ENCODE measurements around the gene PAQR9.

PAQR9 gene

DNA sequence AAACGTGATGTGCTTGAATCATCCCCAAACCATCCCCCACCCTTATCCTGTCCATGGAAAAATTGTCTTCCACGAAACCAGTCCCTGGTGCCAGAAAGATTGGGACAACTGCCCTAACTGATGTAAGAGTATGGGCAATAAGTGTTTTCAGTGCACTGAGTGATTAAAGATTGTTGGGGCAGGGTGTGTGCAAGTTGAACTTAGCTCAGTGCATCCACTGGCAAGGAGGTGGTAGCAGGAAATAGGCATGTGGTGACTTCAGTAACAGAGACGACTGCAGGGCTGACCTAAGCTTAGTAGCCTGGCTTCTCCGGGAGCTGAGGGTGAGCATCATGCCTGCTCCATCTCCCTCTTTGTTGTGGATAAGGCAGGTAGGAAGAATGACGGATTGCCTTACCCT, 27.5 kb downstream of the PAQR9 start:
- H2AFZ ChIP-seq (ENCODE audit: low read depth, low read length) = no peak overlapping the region
- H3K27ac ChIP-seq (ENCODE audit: low read length) = no peak overlapping the region
- H3K4me2 ChIP-seq (ENCODE audit: insufficient read depth, low read length) = no peak overlapping the region
- H3K9me3 ChIP-seq (ENCODE audit: insufficient read depth, low read length, severe bottlenecking) = no peaks in the 10 kb centered on the region
- TF ChIP-seq, protein P1, sequence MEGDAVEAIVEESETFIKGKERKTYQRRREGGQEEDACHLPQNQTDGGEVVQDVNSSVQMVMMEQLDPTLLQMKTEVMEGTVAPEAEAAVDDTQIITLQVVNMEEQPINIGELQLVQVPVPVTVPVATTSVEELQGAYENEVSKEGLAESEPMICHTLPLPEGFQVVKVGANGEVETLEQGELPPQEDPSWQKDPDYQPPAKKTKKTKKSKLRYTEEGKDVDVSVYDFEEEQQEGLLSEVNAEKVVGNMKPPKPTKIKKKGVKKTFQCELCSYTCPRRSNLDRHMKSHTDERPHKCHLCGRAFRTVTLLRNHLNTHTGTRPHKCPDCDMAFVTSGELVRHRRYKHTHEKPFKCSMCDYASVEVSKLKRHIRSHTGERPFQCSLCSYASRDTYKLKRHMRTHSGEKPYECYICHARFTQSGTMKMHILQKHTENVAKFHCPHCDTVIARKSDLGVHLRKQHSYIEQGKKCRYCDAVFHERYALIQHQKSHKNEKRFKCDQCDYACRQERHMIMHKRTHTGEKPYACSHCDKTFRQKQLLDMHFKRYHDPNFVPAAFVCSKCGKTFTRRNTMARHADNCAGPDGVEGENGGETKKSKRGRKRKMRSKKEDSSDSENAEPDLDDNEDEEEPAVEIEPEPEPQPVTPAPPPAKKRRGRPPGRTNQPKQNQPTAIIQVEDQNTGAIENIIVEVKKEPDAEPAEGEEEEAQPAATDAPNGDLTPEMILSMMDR (IDR thresholded peaks at IDR 0.05; ENCODE audit: borderline replicate concordance, extremely low read depth, low read length, poor library complexity, severe bottlenecking) = no peak
- no peak for TF ChIP-seq EZH2 (IDR thresholded peaks at IDR 0.05; ENCODE audit: borderline replicate concordance, low read depth, low read length, severe bottlenecking)
- peaks cover 3% of the 10 kb centered on the region for H3K27me3 ChIP-seq (ENCODE audit: insufficient read depth, low read length, poor library complexity)
- no peak overlapping the region for H3K4me3 ChIP-seq (ENCODE audit: low read depth in 1 of 2, low read length in 2 of 2)
- no peak for ATAC-seq (ENCODE audit: insufficient read depth, low read depth)
- no peak for DNase-seq
- H3K9ac ChIP-seq (ENCODE audit: low read depth, low read length) = no peak overlapping the region
- no peaks in the 10 kb centered on the region for H3K79me2 ChIP-seq (ENCODE audit: insufficient read depth, low read length)
- H3K4me1 ChIP-seq (ENCODE audit: insufficient read depth, low read length) = no peaks in the 10 kb centered on the region
- H3K36me3 ChIP-seq (ENCODE audit: insufficient read depth, low read length) = no peaks in the 10 kb centered on the region
- H4K20me1 ChIP-seq (ENCODE audit: insufficient read depth, low read length) = no peaks in the 10 kb centered on the region

DNA sequence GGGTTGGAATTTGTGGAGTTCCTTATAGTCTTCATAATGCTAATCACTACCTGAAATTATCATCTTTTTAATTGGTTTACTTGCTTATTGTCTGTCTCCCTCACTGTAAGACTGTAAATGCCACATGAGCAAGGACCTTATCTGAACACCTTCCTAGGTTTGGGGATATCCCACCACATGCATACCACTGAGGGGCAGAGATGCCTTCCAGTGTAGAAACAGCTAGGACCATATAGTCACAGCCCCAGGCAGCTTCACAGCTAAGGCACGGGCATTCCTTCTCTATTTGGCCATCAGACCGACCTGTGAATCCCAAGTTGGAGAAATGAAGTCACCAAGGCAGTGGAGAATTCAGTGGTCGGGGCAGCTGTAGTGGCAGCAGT, 28.6 kb downstream of the PAQR9 start:
- Histone ChIP-seq H3K27ac (ENCODE audit: low read length) (no peak overlapping the region), H3K4me3 (ENCODE audit: low read depth in 1 of 2, low read length in 2 of 2) (no peak overlapping the region)

DNA sequence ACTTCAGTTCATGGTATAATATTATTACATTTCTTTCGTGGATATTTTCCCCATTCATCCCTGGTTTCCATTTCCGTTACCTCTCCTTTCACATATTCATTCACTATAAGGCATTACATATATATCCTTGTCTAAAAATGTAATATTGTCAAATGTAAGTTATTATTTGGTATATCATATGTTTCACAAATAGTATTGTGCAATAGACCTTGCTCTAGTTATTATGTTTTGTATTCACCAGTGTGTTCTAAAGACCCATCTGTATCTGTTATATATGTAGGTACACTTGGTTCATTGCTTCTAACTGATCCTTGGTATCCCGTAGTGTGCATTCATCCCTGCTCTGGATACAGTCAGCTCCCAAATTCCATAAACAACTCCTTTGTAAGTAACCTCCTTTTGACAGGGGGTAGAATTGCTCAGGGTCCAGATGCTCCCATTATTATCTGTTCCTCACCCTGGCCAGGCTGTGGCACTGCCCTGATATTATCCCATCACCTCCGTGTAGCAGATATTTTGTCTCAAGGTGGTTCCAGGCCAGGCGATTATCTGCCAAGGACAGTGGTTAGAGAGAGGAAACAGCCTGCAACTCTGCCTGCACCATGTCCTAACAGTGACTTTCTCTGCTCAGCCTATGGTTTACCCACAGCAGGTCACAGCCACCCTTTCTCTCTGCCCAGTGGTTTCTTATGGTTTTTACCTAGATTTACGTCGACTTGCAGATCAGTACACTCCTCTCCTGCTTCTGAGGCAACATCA, 29.2 kb downstream of the PAQR9 start:
- peaks cover 3% of the 10 kb centered on the region for H3K27me3 ChIP-seq (ENCODE audit: insufficient read depth, low read length, poor library complexity)
- H3K4me1 ChIP-seq (ENCODE audit: insufficient read depth, low read length) = no peaks in the 10 kb centered on the region
- H3K9me3 ChIP-seq (ENCODE audit: insufficient read depth, low read length, severe bottlenecking) = no peaks in the 10 kb centered on the region
- H3K4me3 ChIP-seq (ENCODE audit: low read depth in 1 of 2, low read length in 2 of 2) = no peak overlapping the region
- H3K36me3 ChIP-seq (ENCODE audit: insufficient read depth, low read length) = no peaks in the 10 kb centered on the region
- H3K4me2 ChIP-seq (ENCODE audit: insufficient read depth, low read length) = no peak overlapping the region
- ATAC-seq (ENCODE audit: insufficient read depth, low read depth) (no peak), DNase-seq (no peak)
- H3K79me2 ChIP-seq (ENCODE audit: insufficient read depth, low read length) = no peaks in the 10 kb centered on the region
- H3K9ac ChIP-seq (ENCODE audit: low read depth, low read length) = no peak overlapping the region
- no peak overlapping the region for H3K27ac ChIP-seq (ENCODE audit: low read length)
- no peaks in the 10 kb centered on the region for H4K20me1 ChIP-seq (ENCODE audit: insufficient read depth, low read length)
- H2AFZ ChIP-seq (ENCODE audit: low read depth, low read length) = no peak overlapping the region
- TF ChIP-seq, protein P1 (IDR thresholded peaks at IDR 0.05; ENCODE audit: borderline replicate concordance, extremely low read depth, low read length, poor library complexity, severe bottlenecking) = no peak
- TF ChIP-seq EZH2 (IDR thresholded peaks at IDR 0.05; ENCODE audit: borderline replicate concordance, low read depth, low read length, severe bottlenecking) = no peak

More for the DNA sequence above, 28.6 kb downstream of the PAQR9 start:
- ATAC-seq (ENCODE audit: insufficient read depth, low read depth) (no peak), DNase-seq (no peak)
- Histone ChIP-seq H3K9me3 (ENCODE audit: insufficient read depth, low read length, severe bottlenecking) (no peaks in the 10 kb centered on the region), H3K4me2 (ENCODE audit: insufficient read depth, low read length) (no peak overlapping the region), H3K79me2 (ENCODE audit: insufficient read depth, low read length) (no peaks in the 10 kb centered on the region), H3K9ac (ENCODE audit: low read depth, low read length) (no peak overlapping the region), H3K27me3 (ENCODE audit: insufficient read depth, low read length, poor library complexity) (peaks cover 3% of the 10 kb centered on the region), H3K36me3 (ENCODE audit: insufficient read depth, low read length) (no peaks in the 10 kb centered on the region), H4K20me1 (ENCODE audit: insufficient read depth, low read length) (no peaks in the 10 kb centered on the region), H3K4me1 (ENCODE audit: insufficient read depth, low read length) (no peaks in the 10 kb centered on the region), H2AFZ (ENCODE audit: low read depth, low read length) (no peak overlapping the region)
- TF ChIP-seq EZH2 (IDR thresholded peaks at IDR 0.05; ENCODE audit: borderline replicate concordance, low read depth, low read length, severe bottlenecking) = no peak

GRCh38 chr3:142931222-142931621, 32.3 kb downstream of the PAQR9 start:
- Histone ChIP-seq H2AFZ (ENCODE audit: low read depth, low read length) (no peak overlapping the region; the same call in 1 of the 2 replicates), H4K20me1 (ENCODE audit: insufficient read depth, low read length) (no peaks in the 10 kb centered on the region), H3K27ac (ENCODE audit: low read length) (no peak overlapping the region), H3K36me3 (ENCODE audit: insufficient read depth, low read length) (no peaks in the 10 kb centered on the region), H3K4me3 (ENCODE audit: low read depth in 1 of 2, low read length in 2 of 2) (no peak overlapping the region), H3K27me3 (ENCODE audit: insufficient read depth, low read length, poor library complexity) (peaks cover 9% of the 10 kb centered on the region), H3K4me2 (ENCODE audit: insufficient read depth, low read length) (no peak overlapping the region), H3K79me2 (ENCODE audit: insufficient read depth, low read length) (no peaks in the 10 kb centered on the region), H3K9ac (ENCODE audit: low read depth, low read length) (no peak overlapping the region), H3K9me3 (ENCODE audit: insufficient read depth, low read length, severe bottlenecking) (no peaks in the 10 kb centered on the region), H3K4me1 (ENCODE audit: insufficient read depth, low read length) (no peaks in the 10 kb centered on the region)
- peak; percentile 73 for ATAC-seq (ENCODE audit: insufficient read depth, low read depth)
- TF ChIP-seq, protein P1 (IDR thresholded peaks at IDR 0.05; ENCODE audit: borderline replicate concordance, extremely low read depth, low read length, poor library complexity, severe bottlenecking) = peak; percentile 49
- no peak for TF ChIP-seq EZH2 (IDR thresholded peaks at IDR 0.05; ENCODE audit: borderline replicate concordance, low read depth, low read length, severe bottlenecking)
- peak; percentile 13 for DNase-seq

Measured in DND-41 (cell line).